K562 (cell line): ENCODE data around the gene ZNF177. TPM values are rescaled to one million over a fixed set of nuclear protein-coding genes. Genes with fewer than 3 reads are reported as not detected.
A peak's percentile ranks its signal among the peaks of the same experiment; 100 is the strongest.

ENCODE experiments used
- BRD9 ChIP-seq: fragments of 450-650 bp; IDR thresholded peaks from 2 replicates; pipeline ENCODE4 v1.6.1; 2018; ENCODE audit warnings: low read depth; ENCODE audit not compliant: partially characterized antibody
- CBX8 ChIP-seq: fragments of 200-600 bp; sonication (generic); IDR thresholded peaks from 2 replicates; pipeline ENCODE4 v1.6.1; 2012; ENCODE audit warnings: borderline replicate concordance, mixed run types, low read depth, mild to moderate bottlenecking, moderate library complexity, mixed read lengths, low read length, control low read depth, inconsistent platforms; ENCODE audit not compliant: poor library complexity, severe bottlenecking; ENCODE audit errors: extremely low read depth
- CXXC5 ChIP-seq: fragments of 250-450 bp; sonication (Bioruptor Pico); IDR thresholded peaks from 2 replicates; pipeline ENCODE4 v1.8.0; 2022; ENCODE audit warnings: inconsistent platforms, mild to moderate bottlenecking, moderate library complexity
- EZH2 ChIP-seq: IDR thresholded peaks from 2 replicates; pipeline ENCODE4 v1.6.1; 2012; ENCODE audit warnings: low read depth, mild to moderate bottlenecking, inconsistent platforms, low read length, borderline replicate concordance
- GABPA ChIP-seq: fragments of 200-800 bp; sonication (Bioruptor generic); conservative IDR thresholded peaks from 2 replicates; pipeline ENCODE4 v1.6.1; 2016; ENCODE audit warnings: low read depth, missing genetic modification characterization, missing compliant biosample characterization
- GABPB1 ChIP-seq: sonication (generic); formaldehyde crosslinking; IDR thresholded peaks from 2 replicates; pipeline ENCODE4 v1.8.0; 2022; ENCODE audit warnings: mild to moderate bottlenecking, missing genetic modification reagents
- HEY1 ChIP-seq: fragments of 250-450 bp; sonication (Bioruptor Pico); IDR thresholded peaks from 2 replicates; pipeline ENCODE4 v1.5.0; 2020; ENCODE audit warnings: mild to moderate bottlenecking, moderate library complexity, borderline replicate concordance
- KDM1A ChIP-seq, 2 experiments: fragments of 450-650 bp; IDR thresholded peaks; 2 replicates each; pipeline ENCODE4 v1.6.1; 2016; ENCODE audit warnings: mild to moderate bottlenecking in 2 of 2
- NRF1 ChIP-seq, 2 experiments: fragments of 450-650 bp; IDR thresholded peaks in 1 of 2; conservative IDR thresholded peaks in 1 of 2; 2 replicates each; pipeline ENCODE4 v1.6.1; 2014; ENCODE audit warnings: mild to moderate bottlenecking in 2 of 2
- RAD51 ChIP-seq: fragments of 450-650 bp; IDR thresholded peaks from 2 replicates; pipeline ENCODE4 v1.7.1; 2016; ENCODE audit warnings: low read depth, mild to moderate bottlenecking, borderline replicate concordance
- RFX7 ChIP-seq: fragments of 250-450 bp; sonication (Bioruptor Pico); IDR thresholded peaks from 2 replicates; pipeline ENCODE4 v1.5.1; 2021; ENCODE audit warnings: mild to moderate bottlenecking
- TEAD2 ChIP-seq: fragments of 450-650 bp; IDR thresholded peaks from 2 replicates; pipeline ENCODE4 v1.6.1; 2016; ENCODE audit warnings: missing genetic modification characterization, control low read depth, missing compliant biosample characterization
- ZNF766 ChIP-seq: fragments of 200-800 bp; sonication (Bioruptor generic); conservative IDR thresholded peaks from 2 replicates; pipeline ENCODE4 v1.6.1; 2016; ENCODE audit warnings: missing genetic modification characterization, missing compliant biosample characterization
- ZNF830 ChIP-seq: fragments of 250-450 bp; sonication (Bioruptor Pico); IDR thresholded peaks from 2 replicates; pipeline ENCODE4 v1.5.0; 2021; ENCODE audit warnings: mild to moderate bottlenecking
- polyA plus RNA-seq, 8 experiments: library from polyadenylated mRNA; depleted of rRNA in 4 of 8; stranded (reverse) in 5 of 8; unstranded in 3 of 8; fragments of >200 nt; fragmentation: Nextera tagmentation in 2 of 8; fragmentation: Illumina TruSeq in 1 of 8; extraction: Ambion mirVana in 2 of 8; extraction: Trizol in 1 of 8; gene quantifications; 2 replicates each; pipeline versions ENCODE4 v1.2.1 to v1.2.3, GENCODE V29; 2011 to 2014; ENCODE audit warnings: inconsistent platforms in 1 of 8, missing spikeins in 1 of 8
- total RNA-seq, 7 experiments: library from RNA; depleted of rRNA in 6 of 7; stranded (reverse); fragments of >200 nt in 6 of 7; fragmentation: Illumina TruSeq in 2 of 7; extraction: Trizol in 2 of 7; gene quantifications; 2 replicates each; pipeline versions ENCODE4 v1.2.1 to v1.2.3, GENCODE V29; 2011 to 2021; ENCODE audit warnings: low replicate concordance in 1 of 7
- TF ChIP-seq, protein P1 (sequence below): sonication (generic); formaldehyde crosslinking; IDR thresholded peaks from 2 replicates; pipeline ENCODE4 v1.8.1; 2023; ENCODE audit warnings: mild to moderate bottlenecking, missing genetic modification reagents
- TF ChIP-seq, protein P2 (sequence below): sonication (generic); formaldehyde crosslinking; IDR thresholded peaks from 2 replicates; pipeline ENCODE4 v1.8.0; 2022; ENCODE audit warnings: mild to moderate bottlenecking, missing genetic modification reagents
- TF ChIP-seq, protein P3 (sequence below): sonication (generic); formaldehyde crosslinking; IDR thresholded peaks from 2 replicates; pipeline ENCODE4 v1.8.0; 2022; ENCODE audit warnings: missing genetic modification reagents, mild to moderate bottlenecking, moderate library complexity, borderline replicate concordance
- TF ChIP-seq, protein P4 (sequence below), 2 experiments: IDR thresholded peaks; 2 replicates each; pipeline ENCODE4 v1.6.1; 2012; ENCODE audit warnings: improper control_type of control experiment in 2 of 2, low read depth in 2 of 2, low read length in 2 of 2, borderline replicate concordance in 1 of 2
- TF ChIP-seq, protein P5 (sequence below), 2 experiments: fragments of 450-650 bp in 1 of 2; sonication (generic) in 1 of 2; formaldehyde crosslinking in 1 of 2; IDR thresholded peaks in 1 of 2; conservative IDR thresholded peaks in 1 of 2; 2 replicates each; pipeline versions ENCODE4 v1.6.1 to v1.8.1; 2016 to 2023; ENCODE audit warnings: mild to moderate bottlenecking in 2 of 2, moderate library complexity in 2 of 2, inconsistent platforms in 1 of 2, missing genetic modification reagents in 1 of 2

Gene ZNF177
- total and polyA plus RNA-seq, 9 of the 15 experiments (the other 6 are each of a cell fraction or from before 2014, with no cell fraction given), result 0.25 to 1.8 (median 1.1) TPM

DNA sequence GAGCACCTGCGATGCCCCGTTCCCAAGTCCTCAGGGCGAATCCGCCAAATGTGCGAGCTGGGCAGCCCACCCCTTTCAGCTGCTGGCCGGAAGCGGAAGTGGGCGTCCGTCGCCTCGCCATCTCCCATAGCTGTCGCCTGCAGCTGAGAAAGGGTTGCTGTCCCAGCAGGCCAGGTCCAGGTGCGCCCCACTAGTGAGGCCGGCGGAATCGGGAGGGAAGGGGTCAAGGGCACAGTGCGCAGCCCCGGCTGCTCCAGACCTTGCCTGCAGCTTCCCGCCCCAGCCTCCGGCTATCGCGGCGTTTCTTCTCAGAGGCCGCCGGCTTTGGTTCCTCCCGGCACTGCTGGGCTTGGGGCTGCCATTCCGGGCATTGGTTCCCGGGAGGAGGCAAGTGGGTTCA, at the start of gene ZNF177 (continued):
- no peak for TF ChIP-seq KDM1A (IDR thresholded peaks at IDR 0.05)
- TF ChIP-seq NRF1 (conservative IDR thresholded peaks at IDR 0.05 in 1 of 2, IDR thresholded peaks at IDR 0.05 in 1 of 2), result peak; percentile 37 to 40; a peak in 3 of 4 replicates
- TF ChIP-seq, protein P1, sequence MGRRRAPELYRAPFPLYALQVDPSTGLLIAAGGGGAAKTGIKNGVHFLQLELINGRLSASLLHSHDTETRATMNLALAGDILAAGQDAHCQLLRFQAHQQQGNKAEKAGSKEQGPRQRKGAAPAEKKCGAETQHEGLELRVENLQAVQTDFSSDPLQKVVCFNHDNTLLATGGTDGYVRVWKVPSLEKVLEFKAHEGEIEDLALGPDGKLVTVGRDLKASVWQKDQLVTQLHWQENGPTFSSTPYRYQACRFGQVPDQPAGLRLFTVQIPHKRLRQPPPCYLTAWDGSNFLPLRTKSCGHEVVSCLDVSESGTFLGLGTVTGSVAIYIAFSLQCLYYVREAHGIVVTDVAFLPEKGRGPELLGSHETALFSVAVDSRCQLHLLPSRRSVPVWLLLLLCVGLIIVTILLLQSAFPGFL (CRISPR knock-in tag), result no peak
- no peak for TF ChIP-seq CBX8
- peak; percentile 69; the same call in 1 of the 2 replicates for TF ChIP-seq ZNF830 (CRISPR knock-in tag)
- no peak for TF ChIP-seq ZNF766 (CRISPR knock-in tag)
- TF ChIP-seq TEAD2, result no peak
- TF ChIP-seq EZH2, result no peak
- no peak for TF ChIP-seq BRD9
- TF ChIP-seq, protein P2, sequence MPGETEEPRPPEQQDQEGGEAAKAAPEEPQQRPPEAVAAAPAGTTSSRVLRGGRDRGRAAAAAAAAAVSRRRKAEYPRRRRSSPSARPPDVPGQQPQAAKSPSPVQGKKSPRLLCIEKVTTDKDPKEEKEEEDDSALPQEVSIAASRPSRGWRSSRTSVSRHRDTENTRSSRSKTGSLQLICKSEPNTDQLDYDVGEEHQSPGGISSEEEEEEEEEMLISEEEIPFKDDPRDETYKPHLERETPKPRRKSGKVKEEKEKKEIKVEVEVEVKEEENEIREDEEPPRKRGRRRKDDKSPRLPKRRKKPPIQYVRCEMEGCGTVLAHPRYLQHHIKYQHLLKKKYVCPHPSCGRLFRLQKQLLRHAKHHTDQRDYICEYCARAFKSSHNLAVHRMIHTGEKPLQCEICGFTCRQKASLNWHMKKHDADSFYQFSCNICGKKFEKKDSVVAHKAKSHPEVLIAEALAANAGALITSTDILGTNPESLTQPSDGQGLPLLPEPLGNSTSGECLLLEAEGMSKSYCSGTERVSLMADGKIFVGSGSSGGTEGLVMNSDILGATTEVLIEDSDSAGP (CRISPR knock-in tag), result no peak
- TF ChIP-seq HEY1 (CRISPR knock-in tag), result no peak
- TF ChIP-seq GABPB1 (CRISPR knock-in tag), result peak; percentile 78
- TF ChIP-seq CXXC5 (CRISPR knock-in tag), result 0 out of 2 replicates have a peak, but pooled peaks have one; percentile 45
- TF ChIP-seq, protein P3, sequence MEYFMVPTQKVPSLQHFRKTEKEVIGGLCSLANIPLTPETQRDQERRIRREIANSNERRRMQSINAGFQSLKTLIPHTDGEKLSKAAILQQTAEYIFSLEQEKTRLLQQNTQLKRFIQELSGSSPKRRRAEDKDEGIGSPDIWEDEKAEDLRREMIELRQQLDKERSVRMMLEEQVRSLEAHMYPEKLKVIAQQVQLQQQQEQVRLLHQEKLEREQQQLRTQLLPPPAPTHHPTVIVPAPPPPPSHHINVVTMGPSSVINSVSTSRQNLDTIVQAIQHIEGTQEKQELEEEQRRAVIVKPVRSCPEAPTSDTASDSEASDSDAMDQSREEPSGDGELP (CRISPR knock-in tag), result peak; percentile 62; the same call in 1 of the 2 replicates
- no peak for TF ChIP-seq RFX7 (CRISPR knock-in tag)
- TF ChIP-seq, protein P4, sequence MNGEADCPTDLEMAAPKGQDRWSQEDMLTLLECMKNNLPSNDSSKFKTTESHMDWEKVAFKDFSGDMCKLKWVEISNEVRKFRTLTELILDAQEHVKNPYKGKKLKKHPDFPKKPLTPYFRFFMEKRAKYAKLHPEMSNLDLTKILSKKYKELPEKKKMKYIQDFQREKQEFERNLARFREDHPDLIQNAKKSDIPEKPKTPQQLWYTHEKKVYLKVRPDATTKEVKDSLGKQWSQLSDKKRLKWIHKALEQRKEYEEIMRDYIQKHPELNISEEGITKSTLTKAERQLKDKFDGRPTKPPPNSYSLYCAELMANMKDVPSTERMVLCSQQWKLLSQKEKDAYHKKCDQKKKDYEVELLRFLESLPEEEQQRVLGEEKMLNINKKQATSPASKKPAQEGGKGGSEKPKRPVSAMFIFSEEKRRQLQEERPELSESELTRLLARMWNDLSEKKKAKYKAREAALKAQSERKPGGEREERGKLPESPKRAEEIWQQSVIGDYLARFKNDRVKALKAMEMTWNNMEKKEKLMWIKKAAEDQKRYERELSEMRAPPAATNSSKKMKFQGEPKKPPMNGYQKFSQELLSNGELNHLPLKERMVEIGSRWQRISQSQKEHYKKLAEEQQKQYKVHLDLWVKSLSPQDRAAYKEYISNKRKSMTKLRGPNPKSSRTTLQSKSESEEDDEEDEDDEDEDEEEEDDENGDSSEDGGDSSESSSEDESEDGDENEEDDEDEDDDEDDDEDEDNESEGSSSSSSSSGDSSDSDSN (IDR thresholded peaks at IDR 0.05; ENCODE audit: borderline replicate concordance in 1 of 2, low read depth in 2 of 2, low read length in 2 of 2), result no peak
- TF ChIP-seq, protein P5, sequence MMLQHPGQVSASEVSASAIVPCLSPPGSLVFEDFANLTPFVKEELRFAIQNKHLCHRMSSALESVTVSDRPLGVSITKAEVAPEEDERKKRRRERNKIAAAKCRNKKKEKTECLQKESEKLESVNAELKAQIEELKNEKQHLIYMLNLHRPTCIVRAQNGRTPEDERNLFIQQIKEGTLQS (IDR thresholded peaks at IDR 0.05), result no peak
- TF ChIP-seq, protein P5 (CRISPR knock-in tag; conservative IDR thresholded peaks at IDR 0.05), result no peak
- peak; percentile 90 for TF ChIP-seq GABPA (tag)
- no peak for TF ChIP-seq RAD51
